ENCODE results near the gene SECISBP2L. TPM values are rescaled to one million over a fixed set of nuclear protein-coding genes. Genes with fewer than 3 reads are reported as not detected.

The SECISBP2L gene
- total and polyA plus RNA-seq, 9 of the 15 experiments (the other 6 are each of a cell fraction or from before 2014, with no cell fraction given), result 0.55 to 14.1 (median 10.4) TPM

DNA sequence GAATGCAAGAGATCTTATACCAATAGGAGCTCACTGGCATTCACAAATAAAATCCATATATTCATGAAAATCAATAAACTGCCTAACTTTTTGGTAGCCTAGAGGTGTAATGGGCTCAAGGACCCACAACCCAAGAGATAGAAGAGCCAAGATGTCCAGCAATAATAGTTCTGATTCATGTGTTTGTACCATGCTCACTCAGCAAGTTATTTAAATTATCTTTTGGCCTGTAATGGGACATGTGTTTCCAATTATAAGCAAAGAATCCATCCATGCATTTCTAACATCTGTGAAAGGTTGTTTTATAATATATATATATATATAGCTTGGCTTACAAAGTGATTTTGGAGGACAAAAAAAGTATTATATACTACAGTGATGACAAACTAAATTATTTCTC is 52.9 kb downstream of the SECISBP2L start (continued):
- TF ChIP-seq, protein P1, sequence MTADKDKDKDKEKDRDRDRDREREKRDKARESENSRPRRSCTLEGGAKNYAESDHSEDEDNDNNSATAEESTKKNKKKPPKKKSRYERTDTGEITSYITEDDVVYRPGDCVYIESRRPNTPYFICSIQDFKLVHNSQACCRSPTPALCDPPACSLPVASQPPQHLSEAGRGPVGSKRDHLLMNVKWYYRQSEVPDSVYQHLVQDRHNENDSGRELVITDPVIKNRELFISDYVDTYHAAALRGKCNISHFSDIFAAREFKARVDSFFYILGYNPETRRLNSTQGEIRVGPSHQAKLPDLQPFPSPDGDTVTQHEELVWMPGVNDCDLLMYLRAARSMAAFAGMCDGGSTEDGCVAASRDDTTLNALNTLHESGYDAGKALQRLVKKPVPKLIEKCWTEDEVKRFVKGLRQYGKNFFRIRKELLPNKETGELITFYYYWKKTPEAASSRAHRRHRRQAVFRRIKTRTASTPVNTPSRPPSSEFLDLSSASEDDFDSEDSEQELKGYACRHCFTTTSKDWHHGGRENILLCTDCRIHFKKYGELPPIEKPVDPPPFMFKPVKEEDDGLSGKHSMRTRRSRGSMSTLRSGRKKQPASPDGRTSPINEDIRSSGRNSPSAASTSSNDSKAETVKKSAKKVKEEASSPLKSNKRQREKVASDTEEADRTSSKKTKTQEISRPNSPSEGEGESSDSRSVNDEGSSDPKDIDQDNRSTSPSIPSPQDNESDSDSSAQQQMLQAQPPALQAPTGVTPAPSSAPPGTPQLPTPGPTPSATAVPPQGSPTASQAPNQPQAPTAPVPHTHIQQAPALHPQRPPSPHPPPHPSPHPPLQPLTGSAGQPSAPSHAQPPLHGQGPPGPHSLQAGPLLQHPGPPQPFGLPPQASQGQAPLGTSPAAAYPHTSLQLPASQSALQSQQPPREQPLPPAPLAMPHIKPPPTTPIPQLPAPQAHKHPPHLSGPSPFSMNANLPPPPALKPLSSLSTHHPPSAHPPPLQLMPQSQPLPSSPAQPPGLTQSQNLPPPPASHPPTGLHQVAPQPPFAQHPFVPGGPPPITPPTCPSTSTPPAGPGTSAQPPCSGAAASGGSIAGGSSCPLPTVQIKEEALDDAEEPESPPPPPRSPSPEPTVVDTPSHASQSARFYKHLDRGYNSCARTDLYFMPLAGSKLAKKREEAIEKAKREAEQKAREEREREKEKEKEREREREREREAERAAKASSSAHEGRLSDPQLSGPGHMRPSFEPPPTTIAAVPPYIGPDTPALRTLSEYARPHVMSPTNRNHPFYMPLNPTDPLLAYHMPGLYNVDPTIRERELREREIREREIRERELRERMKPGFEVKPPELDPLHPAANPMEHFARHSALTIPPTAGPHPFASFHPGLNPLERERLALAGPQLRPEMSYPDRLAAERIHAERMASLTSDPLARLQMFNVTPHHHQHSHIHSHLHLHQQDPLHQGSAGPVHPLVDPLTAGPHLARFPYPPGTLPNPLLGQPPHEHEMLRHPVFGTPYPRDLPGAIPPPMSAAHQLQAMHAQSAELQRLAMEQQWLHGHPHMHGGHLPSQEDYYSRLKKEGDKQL (CRISPR knock-in tag; IDR thresholded peaks at IDR 0.05; ENCODE audit: borderline replicate concordance), result no peak
- TF ChIP-seq STAT5B (CRISPR knock-in tag; IDR thresholded peaks at IDR 0.05) (no peak), MTA2 (IDR thresholded peaks at IDR 0.05; ENCODE audit: low read depth) (no peak), MEF2A (IDR thresholded peaks at IDR 0.05; ENCODE audit: control insufficient read depth, low read depth, low read length) (no peak), LCOR (CRISPR knock-in tag; IDR thresholded peaks at IDR 0.05) (no peak), ZNF124 (CRISPR knock-in tag; IDR thresholded peaks at IDR 0.05) (no peak), PTTG1 (tag; IDR thresholded peaks at IDR 0.05; ENCODE audit: low read depth) (no peak), HOXB6 (CRISPR knock-in tag; IDR thresholded peaks at IDR 0.05; ENCODE audit: borderline replicate concordance) (no peak)
- TF ChIP-seq, protein P2, sequence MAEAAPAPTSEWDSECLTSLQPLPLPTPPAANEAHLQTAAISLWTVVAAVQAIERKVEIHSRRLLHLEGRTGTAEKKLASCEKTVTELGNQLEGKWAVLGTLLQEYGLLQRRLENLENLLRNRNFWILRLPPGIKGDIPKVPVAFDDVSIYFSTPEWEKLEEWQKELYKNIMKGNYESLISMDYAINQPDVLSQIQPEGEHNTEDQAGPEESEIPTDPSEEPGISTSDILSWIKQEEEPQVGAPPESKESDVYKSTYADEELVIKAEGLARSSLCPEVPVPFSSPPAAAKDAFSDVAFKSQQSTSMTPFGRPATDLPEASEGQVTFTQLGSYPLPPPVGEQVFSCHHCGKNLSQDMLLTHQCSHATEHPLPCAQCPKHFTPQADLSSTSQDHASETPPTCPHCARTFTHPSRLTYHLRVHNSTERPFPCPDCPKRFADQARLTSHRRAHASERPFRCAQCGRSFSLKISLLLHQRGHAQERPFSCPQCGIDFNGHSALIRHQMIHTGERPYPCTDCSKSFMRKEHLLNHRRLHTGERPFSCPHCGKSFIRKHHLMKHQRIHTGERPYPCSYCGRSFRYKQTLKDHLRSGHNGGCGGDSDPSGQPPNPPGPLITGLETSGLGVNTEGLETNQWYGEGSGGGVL (CRISPR knock-in tag; IDR thresholded peaks at IDR 0.05), result no peak
